ENCODE results near the gene AIP. TPM values are rescaled to one million over a fixed set of nuclear protein-coding genes. Genes with fewer than 3 reads are reported as not detected.

Gene AIP
- total RNA-seq (2021; ENCODE audit: unreplicated experiment) = 87.8 TPM
- polyA plus RNA-seq (2012; ENCODE audit: insufficient read length) = 178 TPM
- percentile 73 among the genes with signal in this experiment for Bru-seq, nascent RNA
- percentile 66 among the genes with signal in this experiment for BruChase-seq, experiment 1, labeled RNA remaining after a 2-hour chase
- percentile 82 among the genes with signal in this experiment for BruChase-seq, experiment 2, labeled RNA remaining after a 6-hour chase
- long read RNA-seq, transcript AIP-201 (6 exons, 1,221 nt) = major isoform, 130 of 161 reads
- long read RNA-seq, transcript AIP-203 (5 exons, 815 nt) = minor isoform, 5 of 161 reads
- long read RNA-seq, partial matches to known transcripts = 6 of 161 reads
- long read RNA-seq, other reads (novel, unspliced or antisense) = 20 of 161 reads

- H3K27ac ChIP-seq (ENCODE audit: low read length) = peak within 1 kb of the TSS; percentile 91
- TF ChIP-seq REST (IDR thresholded peaks at IDR 0.05; ENCODE audit: insufficient read depth in 1 of 2, low read depth in 2 of 2, low read length in 1 of 2) (peak in 1 of 2 experiments; percentile 48; a peak in 1 of 4 replicates), CTCF (IDR thresholded peaks at IDR 0.05) (no peak), SIN3A (IDR thresholded peaks at IDR 0.05; ENCODE audit: borderline replicate concordance, insufficient read depth, low read depth, low read length) (no peak), POLR2AphosphoS5 (IDR thresholded peaks at IDR 0.05; ENCODE audit: low read depth, low read length) (peak; percentile 71), TCF7L2 (IDR thresholded peaks at IDR 0.05; ENCODE audit: low read depth, low read length) (no peak)
- intact Hi-C loops (cut with micrococcal nuclease; ENCODE audit: unreplicated experiment) = no loop called here
Observed at GRCh38 chr11:67482827-67483798, at the start of gene AIP. Gene AIP, plus strand, starts transcription at chr11:67483026. Its CDS starts 133 bp downstream, at chr11:67483159.

GRCh38 chr11:67433536-67434394, 49.1 kb upstream of the AIP start:
- no peaks in the 10 kb centered on the region; the same call in 1 of the 2 replicates for H3K36me3 ChIP-seq (ENCODE audit: control insufficient read depth, insufficient read depth, low read length)
- ChIA-PET POLR2A (no interaction called here), CTCF (no interaction called here)
- no TSS peak for BruUV-seq (replicated peaks)
- peaks cover 48% of the 10 kb centered on the region for H3K4me1 ChIP-seq (ENCODE audit: control insufficient read depth, insufficient read depth, low read length)
- no peaks in the 10 kb centered on the region for H3K27me3 ChIP-seq (ENCODE audit: control insufficient read depth, insufficient read depth, low read length)
- no peaks in the 10 kb centered on the region for H3K9me3 ChIP-seq (ENCODE audit: control insufficient read depth, insufficient read depth, low read depth, low read length)
- intact Hi-C loops (cut with micrococcal nuclease; ENCODE audit: unreplicated experiment) = no loop called here
- H3K4me3 ChIP-seq (ENCODE audit: low read depth in 2 of 2, low read length in 2 of 2) = no peak overlapping the region
- no peak for ATAC-seq
- no peak for TF ChIP-seq POLR2AphosphoS5 (IDR thresholded peaks at IDR 0.05; ENCODE audit: low read depth, low read length)
- TF ChIP-seq CTCF (IDR thresholded peaks at IDR 0.05) = no peak
- TF ChIP-seq TCF7L2 (IDR thresholded peaks at IDR 0.05; ENCODE audit: low read depth, low read length) = no peak
- no peak for TF ChIP-seq REST (IDR thresholded peaks at IDR 0.05; ENCODE audit: insufficient read depth in 1 of 2, low read depth in 2 of 2, low read length in 1 of 2)
- no peak for TF ChIP-seq SIN3A (IDR thresholded peaks at IDR 0.05; ENCODE audit: borderline replicate concordance, insufficient read depth, low read depth, low read length)
- DNase-seq (ENCODE audit: low read depth, low spot score) = no peak
- in situ Hi-C loops (cut with HindIII; ENCODE audit: low pct_unique_long_range_greater_than_20kb, low sequenced_read_pairs) = no loop called here
- no peak overlapping the region for H3K27ac ChIP-seq (ENCODE audit: low read length)

More at GRCh38 chr11:67482827-67483798, at the start of gene AIP:
- in situ Hi-C loops (cut with HindIII; ENCODE audit: low pct_unique_long_range_greater_than_20kb, low sequenced_read_pairs) = no loop called here
- Histone ChIP-seq H3K27me3 (ENCODE audit: control insufficient read depth, insufficient read depth, low read length) (no peaks in the 10 kb centered on the region), H3K4me1 (ENCODE audit: control insufficient read depth, insufficient read depth, low read length) (peaks cover 15% of the 10 kb centered on the region; the same call in 1 of the 2 replicates), H3K9me3 (ENCODE audit: control insufficient read depth, insufficient read depth, low read depth, low read length) (no peaks in the 10 kb centered on the region), H3K36me3 (ENCODE audit: control insufficient read depth, insufficient read depth, low read length) (no peaks in the 10 kb centered on the region), H3K4me3 (ENCODE audit: low read depth in 2 of 2, low read length in 2 of 2) (peak within 1 kb of the TSS; percentile 66 to 89)
- BruUV-seq (replicated peaks) = TSS peak; percentile 91
- DNase-seq (ENCODE audit: low read depth, low spot score) = peak; percentile 97
- peak; percentile 99 for ATAC-seq
- ChIA-PET POLR2A (interaction anchor here (0.6 to 0.7 kb wide), 2 partner anchors 15 to 70 kb away, joined by 3 read pairs; no protein-coding TSS in a partner anchor), CTCF (interaction anchor here (0.5 kb wide), 1 partner anchor 500 kb away, joined by 6 read pairs; no protein-coding TSS in a partner anchor)

All from Panc1 (cell line).